H9 (cell line): Measurements from ENCODE around the gene BRSK2. TPM values are rescaled to one million over a fixed set of nuclear protein-coding genes. Genes with fewer than 3 reads are reported as not detected.

Experiments
- DNase-seq: peaks from one replicate; pipeline ENCODE4 v3.0.0-alpha.2; 2017
- H2AFZ ChIP-seq: one replicate; pipeline ENCODE4 v1.6.1; 2013; ENCODE audit warnings: mild to moderate bottlenecking, low read length, control low read depth, moderate library complexity
- H2AK5ac ChIP-seq: 2 replicates; pipeline ENCODE4 v1.6.1; 2013; ENCODE audit warnings: low read length, control low read depth, mixed read lengths; ENCODE audit not compliant: insufficient read length
- H2BK120ac ChIP-seq: one replicate; pipeline ENCODE4 v1.6.1; 2013; ENCODE audit warnings: low read depth, mild to moderate bottlenecking, low read length, control low read depth, inconsistent platforms; ENCODE audit not compliant: poor library complexity, severe bottlenecking
- H2BK12ac ChIP-seq: 2 replicates; pipeline ENCODE4 v1.6.1; 2013; ENCODE audit warnings: low read length, control low read depth, mixed read lengths, low read depth; ENCODE audit not compliant: insufficient read length
- H2BK15ac ChIP-seq: 2 replicates; pipeline ENCODE4 v1.6.1; 2013; ENCODE audit warnings: low read depth, low read length, control low read depth
- H2BK20ac ChIP-seq: one replicate; pipeline ENCODE4 v1.6.1; 2013; ENCODE audit warnings: low read depth, mild to moderate bottlenecking, low read length, control low read depth, inconsistent platforms; ENCODE audit not compliant: poor library complexity, severe bottlenecking
- H2BK5ac ChIP-seq: 2 replicates; pipeline ENCODE4 v1.6.1; 2013; ENCODE audit warnings: low read length, control low read depth, mixed read lengths; ENCODE audit not compliant: insufficient read length
- H3K14ac ChIP-seq: 2 replicates; pipeline ENCODE4 v1.6.1; 2013; ENCODE audit warnings: low read length, control low read depth; ENCODE audit not compliant: insufficient read depth
- H3K18ac ChIP-seq: 2 replicates; pipeline ENCODE4 v1.6.1; 2013; ENCODE audit warnings: low read depth, mild to moderate bottlenecking, mixed read lengths, low read length, control low read depth; ENCODE audit not compliant: insufficient read length
- H3K23ac ChIP-seq: 2 replicates; pipeline ENCODE4 v1.6.1; 2013; ENCODE audit warnings: low read length, control low read depth, mixed read lengths, low read depth; ENCODE audit not compliant: insufficient read length
- H3K23me2 ChIP-seq: 2 replicates; pipeline ENCODE4 v1.6.1; 2013; ENCODE audit warnings: low read depth, mild to moderate bottlenecking, mixed read lengths, low read length, control low read depth; ENCODE audit not compliant: insufficient read length, poor library complexity, severe bottlenecking
- H3K27ac ChIP-seq: 2 replicates; pipeline ENCODE4 v1.5.1; 2013; ENCODE audit warnings: low read length, control low read depth, mixed read lengths, low read depth; ENCODE audit not compliant: insufficient read length
- H3K27me3 ChIP-seq: 2 replicates; pipeline ENCODE4 v1.6.1; 2013; ENCODE audit warnings: low read length, control low read depth, inconsistent platforms; ENCODE audit not compliant: insufficient read depth
- H3K4ac ChIP-seq: 2 replicates; pipeline ENCODE4 v1.6.1; 2013; ENCODE audit warnings: low read depth, mild to moderate bottlenecking, control low read depth, inconsistent platforms, low read length, moderate library complexity
- H3K4me1 ChIP-seq: 2 replicates; pipeline ENCODE4 v1.6.1; 2013; ENCODE audit warnings: low read length, control low read depth, inconsistent platforms; ENCODE audit not compliant: insufficient read depth
- H3K4me2 ChIP-seq: 2 replicates; pipeline ENCODE4 v1.6.1; 2013; ENCODE audit warnings: low read length, control low read depth, mixed read lengths; ENCODE audit not compliant: insufficient read length, insufficient read depth
- H3K56ac ChIP-seq: 2 replicates; pipeline ENCODE4 v1.6.1; 2013; ENCODE audit warnings: low read depth, mild to moderate bottlenecking, mixed read lengths, low read length, control low read depth; ENCODE audit not compliant: insufficient read length
- H3K79me1 ChIP-seq: 2 replicates; pipeline ENCODE4 v1.6.1; 2013; ENCODE audit warnings: low read depth, mild to moderate bottlenecking, moderate library complexity, low read length, control low read depth, inconsistent platforms; ENCODE audit not compliant: insufficient read depth, poor library complexity, severe bottlenecking
- H3K79me2 ChIP-seq: 2 replicates; pipeline ENCODE4 v1.6.1; 2013; ENCODE audit warnings: low read length, control low read depth, inconsistent platforms; ENCODE audit not compliant: insufficient read depth
- H3K9ac ChIP-seq: 2 replicates; pipeline ENCODE4 v1.6.1; 2013; ENCODE audit warnings: low read length, control low read depth, mixed read lengths; ENCODE audit not compliant: insufficient read length; ENCODE audit errors: extremely low read depth
- H3K9me3 ChIP-seq: one replicate; pipeline ENCODE4 v1.6.1; 2013; ENCODE audit warnings: low read depth, low read length, inconsistent platforms; ENCODE audit not compliant: control insufficient read depth
- H3T11ph ChIP-seq: one replicate; pipeline ENCODE4 v1.6.1; 2013; ENCODE audit warnings: mild to moderate bottlenecking, low read length, control low read depth, inconsistent platforms
- H4K20me1 ChIP-seq: one replicate; pipeline ENCODE4 v1.6.1; 2013; ENCODE audit not compliant: control insufficient read depth, insufficient read length, insufficient read depth
- H4K5ac ChIP-seq: 2 replicates; pipeline ENCODE4 v1.6.1; 2013; ENCODE audit warnings: low read depth, mild to moderate bottlenecking, mixed read lengths, low read length, control low read depth; ENCODE audit not compliant: insufficient read length
- H4K8ac ChIP-seq: replicated peaks from 2 replicates; pipeline ENCODE4 v1.6.1; 2013; ENCODE audit warnings: low read length, control low read depth, mixed read lengths, low read depth; ENCODE audit not compliant: insufficient read length
- H4K91ac ChIP-seq: 2 replicates; pipeline ENCODE4 v1.6.1; 2013; ENCODE audit warnings: low read depth, mild to moderate bottlenecking, moderate library complexity, mixed read lengths, low read length, control low read depth; ENCODE audit not compliant: insufficient read length
- H3K27ac Mint-ChIP-seq, 3 experiments: 2 replicates in 2 of 3; 3 replicates in 1 of 3; pipeline ENCODE4 v1.8.0; 2020 to 2021; ENCODE audit warnings: mixed read lengths in 3 of 3, mild to moderate bottlenecking in 1 of 3, moderate library complexity in 1 of 3
- H3K27me3 Mint-ChIP-seq: 2 replicates; pipeline ENCODE4 v1.8.0; 2021; ENCODE audit warnings: low read depth, mild to moderate bottlenecking, moderate library complexity, mixed read lengths
- H3K36me3 Mint-ChIP-seq, 3 experiments: 2 replicates in 2 of 3; 3 replicates in 1 of 3; pipeline ENCODE4 v1.8.0; 2020 to 2021; ENCODE audit warnings: low read depth in 3 of 3, mixed read lengths in 3 of 3; ENCODE audit not compliant: insufficient read depth in 1 of 3
- H3K4me1 Mint-ChIP-seq, 2 experiments: 2 replicates each; pipeline ENCODE4 v1.8.0; 2020; ENCODE audit warnings: mixed read lengths in 2 of 2
- H3K4me3 Mint-ChIP-seq, 2 experiments: 2 replicates in 1 of 2; 3 replicates in 1 of 2; pipeline ENCODE4 v1.8.0; 2020 to 2021; ENCODE audit warnings: mild to moderate bottlenecking in 2 of 2, mixed read lengths in 2 of 2, moderate library complexity in 1 of 2
- H3K9me3 Mint-ChIP-seq, 2 experiments: 2 replicates in 1 of 2; 3 replicates in 1 of 2; pipeline ENCODE4 v1.8.0; 2020; ENCODE audit warnings: mild to moderate bottlenecking in 2 of 2, mixed read lengths in 2 of 2, moderate library complexity in 1 of 2
- WGBS: extraction: QIAGEN DNeasy Blood & Tissue Kit; methylation state at CpG from one replicate; pipeline ENCODE4 v1.1.7; 2013; ENCODE audit warnings: missing lambda C conversion rate, low lambda C conversion rate, mixed read lengths; ENCODE audit not compliant: insufficient read length; ENCODE audit errors: extremely low coverage; 5-methylcytosine and 5-hydroxymethylcytosine counted together
- total RNA-seq: library from RNA; stranded (reverse); gene quantifications from 2 replicates; pipeline ENCODE4 v1.2.1, GENCODE V29; 2021
- TF ChIP-seq, protein P1 (sequence below): fragments of 200-600 bp; sonication (generic); conservative IDR thresholded peaks from 3 replicates; pipeline ENCODE4 v1.8.0; 2021; ENCODE audit warnings: antibody characterized with exemption, mild to moderate bottlenecking

The BRSK2 gene
- total RNA-seq, 1 experiment from 2014 or later: 28.4 TPM

DNA sequence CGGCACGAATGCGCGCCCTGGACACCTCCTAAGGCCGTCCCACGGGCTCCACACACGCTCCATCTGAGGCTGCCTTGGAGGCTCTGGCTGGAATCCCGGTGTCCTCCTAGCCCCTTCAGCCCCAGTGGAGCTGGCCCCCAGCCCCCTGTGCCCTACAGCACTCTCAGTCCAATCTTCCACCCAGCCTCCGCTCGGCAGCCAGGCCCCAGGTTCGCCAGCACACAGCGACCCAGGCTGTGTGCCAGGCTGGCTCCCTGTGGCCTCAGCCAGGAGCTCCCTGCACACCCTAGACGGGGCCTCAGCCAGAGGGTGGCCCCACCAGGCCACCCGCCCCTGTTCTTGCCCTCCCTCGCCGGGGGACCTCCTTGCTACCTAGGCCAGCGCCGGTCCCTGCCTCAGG lies 78.3 kb downstream of the BRSK2 start:
- Histone ChIP-seq H2BK12ac (no peak overlapping the region), H4K8ac (no peak overlapping the region), H2BK120ac (no peak overlapping the region), H4K91ac (no peak overlapping the region), H3K56ac (no peak overlapping the region), H4K5ac (no peak overlapping the region), H3K9me3 (no peaks in the 10 kb centered on the region), H3K14ac (no peak overlapping the region; the same call in 1 of the 2 replicates), H3K27ac (no peak overlapping the region), H2AK5ac (no peak overlapping the region), H3K4ac (no peak overlapping the region), H3T11ph (no peak overlapping the region), H4K20me1 (no peaks in the 10 kb centered on the region), H3K9ac (no peak overlapping the region), H3K18ac (no peak overlapping the region), H3K23me2 (no peaks in the 10 kb centered on the region), H3K4me2 (no peak overlapping the region), H3K27me3 (no peaks in the 10 kb centered on the region), H2AFZ (no peak overlapping the region), H3K4me1 (no peaks in the 10 kb centered on the region), H2BK20ac (no peak overlapping the region), H2BK15ac (no peak overlapping the region), H3K23ac (no peak overlapping the region), H3K79me1 (no peaks in the 10 kb centered on the region), H2BK5ac (no peak overlapping the region), H3K79me2 (no peaks in the 10 kb centered on the region)
- no peak for DNase-seq
- Mint-ChIP-seq H3K27me3 (no peaks in the 10 kb centered on the region; the same call in 1 of the 2 replicates), H3K36me3 (no peaks in the 10 kb centered on the region; a peak in 1 of 7 replicates), H3K4me3 (no peak overlapping the region), H3K27ac (no peak overlapping the region), H3K4me1 (peaks cover 0 to 3% of the 10 kb centered on the region in 2 experiments; a peak in 1 of 4 replicates), H3K9me3 (no peaks in the 10 kb centered on the region)
- TF ChIP-seq, protein P1, sequence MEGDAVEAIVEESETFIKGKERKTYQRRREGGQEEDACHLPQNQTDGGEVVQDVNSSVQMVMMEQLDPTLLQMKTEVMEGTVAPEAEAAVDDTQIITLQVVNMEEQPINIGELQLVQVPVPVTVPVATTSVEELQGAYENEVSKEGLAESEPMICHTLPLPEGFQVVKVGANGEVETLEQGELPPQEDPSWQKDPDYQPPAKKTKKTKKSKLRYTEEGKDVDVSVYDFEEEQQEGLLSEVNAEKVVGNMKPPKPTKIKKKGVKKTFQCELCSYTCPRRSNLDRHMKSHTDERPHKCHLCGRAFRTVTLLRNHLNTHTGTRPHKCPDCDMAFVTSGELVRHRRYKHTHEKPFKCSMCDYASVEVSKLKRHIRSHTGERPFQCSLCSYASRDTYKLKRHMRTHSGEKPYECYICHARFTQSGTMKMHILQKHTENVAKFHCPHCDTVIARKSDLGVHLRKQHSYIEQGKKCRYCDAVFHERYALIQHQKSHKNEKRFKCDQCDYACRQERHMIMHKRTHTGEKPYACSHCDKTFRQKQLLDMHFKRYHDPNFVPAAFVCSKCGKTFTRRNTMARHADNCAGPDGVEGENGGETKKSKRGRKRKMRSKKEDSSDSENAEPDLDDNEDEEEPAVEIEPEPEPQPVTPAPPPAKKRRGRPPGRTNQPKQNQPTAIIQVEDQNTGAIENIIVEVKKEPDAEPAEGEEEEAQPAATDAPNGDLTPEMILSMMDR: no peak
- WGBS: no CpG with 5 or more reads among the region's 18 CpGs
